H54 (cell line): ENCODE results near the gene SLC25A48.

ENCODE experiments used
- DNase-seq: peaks from one replicate; pipeline ENCODE4 v3.0.0; 2011; ENCODE audit warnings: low spot score, mixed read lengths; ENCODE audit not compliant: insufficient read length
- FAIRE-seq: peaks from 3 replicates; lab custom pipeline; 2011; peaks lifted over from hg19 to GRCh38; lab: Jason Lieb, UNC
- POLR2A ChIP-seq: IDR thresholded peaks from 2 replicates; pipeline ENCODE4 v1.6.1; 2011; ENCODE audit warnings: low read depth, mild to moderate bottlenecking, low read length

Gene SLC25A48

GRCh38 chr5:135876146-135876545, 41.7 kb downstream of the SLC25A48 start:
- TF ChIP-seq POLR2A = no peak
- no peak for FAIRE-seq
- no peak for DNase-seq

GRCh38 chr5:135877570-135878155, 43.2 kb downstream of the SLC25A48 start:
- TF ChIP-seq POLR2A = no peak
- FAIRE-seq (no peak), DNase-seq (no peak)

GRCh38 chr5:135878156-135878620, 43.7 kb downstream of the SLC25A48 start:
- DNase-seq (peak; percentile 26), FAIRE-seq (no peak)
- TF ChIP-seq POLR2A = no peak

- FAIRE-seq = no peak
- no peak for DNase-seq
- no peak for TF ChIP-seq POLR2A
Measured at GRCh38 chr5:135879591-135879990, 45.1 kb downstream of the SLC25A48 start.

- TF ChIP-seq POLR2A = no peak
- no peak for FAIRE-seq
- peak; percentile 49 for DNase-seq
Measured at GRCh38 chr5:135880278-135880677, 45.8 kb downstream of the SLC25A48 start.

GRCh38 chr5:135880801-135881200, 46.3 kb downstream of the SLC25A48 start:
- FAIRE-seq (no peak), DNase-seq (no peak)
- TF ChIP-seq POLR2A = no peak

GRCh38 chr5:135881244-135881643, 46.8 kb downstream of the SLC25A48 start:
- DNase-seq = no peak
- TF ChIP-seq POLR2A = no peak
- FAIRE-seq = no peak

GRCh38 chr5:135881819-135882218, 47.4 kb downstream of the SLC25A48 start:
- FAIRE-seq (no peak), DNase-seq (no peak)
- no peak for TF ChIP-seq POLR2A

GRCh38 chr5:135883026-135883425, 48.6 kb downstream of the SLC25A48 start:
- TF ChIP-seq POLR2A = no peak
- FAIRE-seq (no peak), DNase-seq (no peak)

GRCh38 chr5:135883441-135883840, 49.0 kb downstream of the SLC25A48 start:
- no peak for DNase-seq
- no peak for FAIRE-seq
- TF ChIP-seq POLR2A = no peak

GRCh38 chr5:135885031-135885430, 50.6 kb downstream of the SLC25A48 start:
- no peak for FAIRE-seq
- DNase-seq = no peak
- no peak for TF ChIP-seq POLR2A

- no peak for TF ChIP-seq POLR2A
- FAIRE-seq (no peak), DNase-seq (no peak)
Measured at GRCh38 chr5:135886136-135886535, 51.7 kb downstream of the SLC25A48 start.

GRCh38 chr5:135887447-135887864, 53.0 kb downstream of the SLC25A48 start:
- FAIRE-seq = no peak
- no peak for TF ChIP-seq POLR2A
- peak; percentile 64 for DNase-seq

- DNase-seq (no peak), FAIRE-seq (no peak)
- no peak for TF ChIP-seq POLR2A
Measured at GRCh38 chr5:135887881-135888614, 53.6 kb downstream of the SLC25A48 start.

- no peak for TF ChIP-seq POLR2A
- FAIRE-seq (no peak), DNase-seq (no peak)
Measured at GRCh38 chr5:135890296-135890695, 55.8 kb downstream of the SLC25A48 start.
